Esophagus (tissue), 2 donors: Measurements from ENCODE around the gene APBB3. TPM values are rescaled to one million over a fixed set of nuclear protein-coding genes. Genes with fewer than 3 reads are reported as not detected.
A peak's percentile ranks its signal among the peaks of the same experiment; 100 is the strongest.

Experiments
- H3K27ac ChIP-seq, 2 donors: one replicate each; pipeline ENCODE4 v1.5.1; 2013; ENCODE audit warnings: low read depth in 2 of 2, mild to moderate bottlenecking in 2 of 2, inconsistent platforms in 1 of 2, low read length in 1 of 2, moderate library complexity in 1 of 2
- H3K27me3 ChIP-seq, 2 donors: one replicate each; pipeline ENCODE4 v1.6.1; 2013; ENCODE audit warnings: low read length in 2 of 2, control low read depth in 1 of 2, mild to moderate bottlenecking in 1 of 2; ENCODE audit not compliant: insufficient read depth in 2 of 2, control insufficient read depth in 1 of 2
- H3K36me3 ChIP-seq, 2 donors: one replicate each; pipeline ENCODE4 v1.6.1; 2013; ENCODE audit warnings: low read length in 1 of 2; ENCODE audit not compliant: control insufficient read depth in 2 of 2, insufficient read depth in 2 of 2
- H3K4me1 ChIP-seq, 2 donors: one replicate each; pipeline ENCODE4 v1.6.1; 2013; ENCODE audit warnings: low read length in 1 of 2; ENCODE audit not compliant: control insufficient read depth in 2 of 2, insufficient read depth in 2 of 2
- H3K4me3 ChIP-seq, 2 donors: one replicate each; pipeline ENCODE4 v1.5.1; 2013; ENCODE audit warnings: low read length in 2 of 2, mild to moderate bottlenecking in 2 of 2, low read depth in 1 of 2, moderate library complexity in 1 of 2
- H3K9me3 ChIP-seq, 2 donors: one replicate each; pipeline ENCODE4 v1.6.1; 2013; ENCODE audit warnings: mild to moderate bottlenecking in 2 of 2, low read depth in 1 of 2, low read length in 1 of 2, moderate library complexity in 1 of 2; ENCODE audit not compliant: control insufficient read depth in 2 of 2, insufficient read depth in 1 of 2
- WGBS, 2 donors: extraction: QIAGEN DNeasy Blood & Tissue Kit; methylation state at CpG; one replicate each; pipeline ENCODE4 v1.1.7; 2013; 5-methylcytosine and 5-hydroxymethylcytosine counted together
- polyA plus RNA-seq, 2 donors: library from polyadenylated mRNA; stranded (reverse); fragments of 200-250 nt; gene quantifications; one replicate each; pipeline ENCODE4 v1.2.3, GENCODE V29; 2013
- donor health status: healthy with polysubstance abuse.
- donor health status: Bipolar disorder and iron deficiency.

The APBB3 gene
- polyA plus RNA-seq, 2 donors = 10.9 to 20.7 TPM

DNA sequence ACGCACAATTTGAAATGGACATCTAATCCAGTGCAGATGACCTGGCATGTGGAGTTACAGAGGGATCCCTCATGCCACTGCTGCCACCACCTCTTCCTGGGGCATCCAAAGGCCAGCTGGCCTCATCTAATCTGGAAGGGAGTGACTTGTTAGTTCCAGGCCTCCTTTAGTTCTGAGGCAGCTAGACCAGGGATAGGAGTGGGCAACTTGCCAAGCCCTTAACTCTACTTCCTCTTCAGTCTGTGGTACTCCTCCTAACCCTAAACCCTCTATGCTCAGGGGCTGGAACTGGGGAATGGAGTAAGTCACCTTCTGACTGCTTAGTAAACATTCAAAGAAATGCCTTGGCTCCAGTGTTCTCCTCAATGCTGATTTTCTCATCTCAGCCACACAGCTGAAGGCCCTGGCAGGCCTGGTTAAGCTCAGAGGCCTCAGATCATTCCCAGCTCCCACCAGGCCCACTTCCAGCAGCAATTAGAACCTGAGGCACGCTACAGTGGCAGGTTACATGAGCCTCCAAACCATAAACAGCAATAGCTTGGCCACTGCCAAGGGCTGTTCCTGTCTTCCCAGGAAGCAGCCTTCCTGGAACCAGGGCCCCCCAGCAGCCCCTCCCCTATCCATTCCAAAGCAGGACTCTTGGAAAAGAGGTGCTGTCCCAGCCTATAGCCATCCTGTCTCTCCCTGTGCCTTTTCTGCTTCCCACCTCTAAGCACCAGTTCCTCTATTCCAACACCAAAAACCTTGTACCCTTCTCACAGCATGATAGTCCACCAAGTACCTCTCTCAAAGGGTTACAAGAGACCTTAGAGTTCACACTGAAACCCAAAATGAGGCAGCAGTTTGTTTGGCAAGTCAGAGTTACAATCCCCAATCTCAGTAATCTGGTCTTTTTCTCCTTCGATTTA is 14.9 kb downstream of the APBB3 start:
- Histone ChIP-seq H3K36me3 (peaks cover 11 to 14% of the 10 kb centered on the region in 2 donors), H3K27me3 (no peaks in the 10 kb centered on the region), H3K4me1 (peaks cover 12 to 16% of the 10 kb centered on the region in 2 donors), H3K4me3 (no peak overlapping the region), H3K27ac (peak overlapping the region; percentile 99 to 100), H3K9me3 (no peaks in the 10 kb centered on the region)
- 71 to 83% methylated on average over 3 of the region's 3 CpGs for WGBS, 2 donors

DNA sequence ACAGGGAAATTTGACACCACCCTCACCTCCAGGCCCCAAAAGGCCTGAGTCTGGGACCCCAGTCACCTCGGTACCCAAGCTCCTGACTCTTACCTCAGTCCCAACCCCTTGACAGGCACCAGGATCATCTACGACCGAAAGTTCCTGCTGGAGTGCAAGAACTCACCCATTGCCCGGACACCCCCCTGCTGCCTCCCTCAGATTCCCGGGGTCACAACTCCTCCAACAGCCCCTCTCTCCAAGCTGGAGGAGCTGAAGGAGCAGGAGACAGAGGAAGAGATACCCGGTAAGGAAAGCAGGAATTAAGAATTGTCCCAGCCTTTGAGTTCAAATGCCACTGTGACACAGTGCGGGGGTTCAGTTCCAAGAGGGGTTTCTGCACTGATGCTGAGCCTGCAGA is 15.6 kb downstream of the APBB3 start:
- no peaks in the 10 kb centered on the region for H3K27me3 ChIP-seq
- H3K4me1 ChIP-seq = peaks cover 12 to 16% of the 10 kb centered on the region in 2 donors
- peaks cover 11 to 14% of the 10 kb centered on the region in 2 donors for H3K36me3 ChIP-seq
- H3K27ac ChIP-seq = peak overlapping the region; percentile 99 to 100
- no peaks in the 10 kb centered on the region for H3K9me3 ChIP-seq
- no peak overlapping the region for H3K4me3 ChIP-seq
- WGBS, 2 donors = 88 to 89% methylated on average over 7 of the region's 7 CpGs

DNA sequence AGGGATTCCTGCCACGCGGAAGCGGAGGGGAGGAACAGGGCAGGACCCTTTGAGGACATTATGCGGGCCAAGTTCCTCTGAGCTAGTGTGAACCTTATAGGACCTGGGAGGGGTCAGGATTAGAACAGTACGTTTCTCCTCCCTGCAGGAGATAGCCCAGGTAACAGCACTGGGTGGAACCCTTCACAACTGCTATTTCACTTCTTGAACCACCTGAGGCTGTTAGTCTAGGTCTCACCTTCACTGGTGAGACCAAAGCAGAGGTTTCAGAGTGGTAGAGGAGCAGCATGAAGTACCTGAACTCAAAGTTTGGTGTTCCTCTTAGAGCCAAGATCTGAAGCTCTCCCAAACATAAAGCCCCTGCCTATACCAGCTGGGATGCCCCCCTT is 16.1 kb downstream of the APBB3 start:
- Histone ChIP-seq H3K27ac (peak overlapping the region; percentile 99 to 100), H3K4me3 (peak overlapping the region; percentile 50 to 61), H3K36me3 (peaks cover 11 to 14% of the 10 kb centered on the region in 2 donors), H3K4me1 (peaks cover 12 to 16% of the 10 kb centered on the region in 2 donors), H3K27me3 (no peaks in the 10 kb centered on the region), H3K9me3 (no peaks in the 10 kb centered on the region)
- WGBS, 2 donors = 3 to 10% methylated on average over 5 of the region's 5 CpGs

DNA sequence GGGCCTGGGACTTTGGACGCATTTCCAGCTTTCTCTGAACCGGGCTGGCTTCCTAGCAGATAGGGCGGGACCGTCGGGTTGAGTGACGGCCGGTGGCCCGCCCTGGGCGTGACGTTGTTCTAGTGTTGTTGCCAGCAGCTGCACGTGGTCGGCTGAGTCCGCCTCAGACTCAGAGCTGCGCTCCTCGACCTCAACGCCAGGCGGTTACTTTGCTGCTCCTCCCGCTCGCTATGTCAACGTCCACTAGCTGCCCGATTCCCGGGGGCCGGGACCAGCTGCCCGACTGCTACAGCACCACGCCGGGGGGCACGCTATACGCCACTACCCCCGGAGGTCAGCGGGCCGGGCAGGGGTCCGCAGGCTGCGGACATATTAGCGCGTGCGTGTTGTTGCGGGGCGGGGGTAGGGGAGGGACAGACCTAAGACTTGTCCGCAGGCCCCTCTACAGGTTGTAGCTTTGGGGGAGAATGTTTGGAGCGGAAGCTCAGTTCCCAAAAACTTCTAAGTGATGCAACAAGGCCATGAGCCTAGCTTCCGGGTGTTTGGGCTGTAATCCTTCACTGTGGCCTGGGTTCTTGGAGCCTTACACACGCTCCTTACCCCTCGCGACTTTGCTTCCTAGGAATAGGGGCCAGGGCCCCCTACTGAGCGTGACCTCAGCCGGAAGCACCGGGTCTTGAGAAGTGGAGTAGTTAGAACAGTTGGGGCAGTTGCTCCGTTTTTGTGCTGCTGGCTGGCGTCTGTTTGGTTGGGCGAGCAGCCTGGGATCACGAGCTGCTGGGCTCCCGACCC is 16.7 kb downstream of the APBB3 start, which contains the start of gene EIF4EBP3:
EIF4EBP3 (plus strand) TSS at position 155 of the 792 bp plus-strand sequence; CDS start at position 231, 76 bp downstream.
- H3K36me3 ChIP-seq = peaks cover 11 to 14% of the 10 kb centered on the region in 2 donors
- H3K27me3 ChIP-seq = no peaks in the 10 kb centered on the region
- peak within 1 kb of the TSS; percentile 99 to 100 for H3K27ac ChIP-seq
- no peaks in the 10 kb centered on the region for H3K9me3 ChIP-seq
- H3K4me1 ChIP-seq = peaks cover 12 to 16% of the 10 kb centered on the region in 2 donors
- peak within 1 kb of the TSS; percentile 50 to 61 for H3K4me3 ChIP-seq
- WGBS, 2 donors = 2% methylated on average over 52 of the region's 52 CpGs

DNA sequence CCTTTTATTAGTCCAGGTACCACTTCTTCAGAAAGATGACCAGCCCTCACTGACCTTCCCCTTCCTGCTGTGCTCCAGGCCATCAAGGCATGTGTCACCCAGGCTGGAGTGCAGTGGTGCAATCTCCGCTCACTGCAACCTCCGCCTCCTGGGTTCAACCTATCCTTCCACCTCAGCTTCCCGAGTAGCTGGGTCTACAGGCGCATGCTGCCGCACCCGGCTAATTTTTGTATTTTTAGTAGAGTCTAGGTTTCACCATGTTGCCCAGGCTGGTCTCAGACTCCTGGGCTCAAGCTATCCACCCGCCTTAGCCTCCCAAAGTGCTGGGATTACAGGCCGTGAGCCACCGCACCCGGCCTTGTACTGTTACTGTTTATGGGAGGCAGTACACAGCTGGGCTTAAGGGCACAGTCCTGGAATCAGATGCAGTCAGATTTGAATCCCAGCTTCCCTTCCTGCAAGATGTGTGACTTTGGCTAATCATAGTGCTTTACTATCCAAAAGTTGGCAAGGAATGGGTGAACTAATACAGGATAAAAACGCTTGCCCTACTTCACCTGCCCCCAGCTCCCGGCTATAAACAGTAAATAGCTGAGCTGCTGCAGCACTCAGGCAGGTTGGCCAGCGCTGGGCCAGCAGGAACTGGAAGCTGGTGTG is 17.4 kb downstream of the APBB3 start:
- H3K36me3 ChIP-seq = peaks cover 14% of the 10 kb centered on the region in 2 donors
- H3K9me3 ChIP-seq = no peaks in the 10 kb centered on the region
- H3K4me3 ChIP-seq = peak overlapping the region; percentile 50 to 61
- no peaks in the 10 kb centered on the region for H3K27me3 ChIP-seq
- peak overlapping the region; percentile 99 to 100 for H3K27ac ChIP-seq
- H3K4me1 ChIP-seq = peaks cover 12 to 16% of the 10 kb centered on the region in 2 donors
- WGBS, 2 donors = 40 to 46% methylated on average over 13 of the region's 13 CpGs

DNA sequence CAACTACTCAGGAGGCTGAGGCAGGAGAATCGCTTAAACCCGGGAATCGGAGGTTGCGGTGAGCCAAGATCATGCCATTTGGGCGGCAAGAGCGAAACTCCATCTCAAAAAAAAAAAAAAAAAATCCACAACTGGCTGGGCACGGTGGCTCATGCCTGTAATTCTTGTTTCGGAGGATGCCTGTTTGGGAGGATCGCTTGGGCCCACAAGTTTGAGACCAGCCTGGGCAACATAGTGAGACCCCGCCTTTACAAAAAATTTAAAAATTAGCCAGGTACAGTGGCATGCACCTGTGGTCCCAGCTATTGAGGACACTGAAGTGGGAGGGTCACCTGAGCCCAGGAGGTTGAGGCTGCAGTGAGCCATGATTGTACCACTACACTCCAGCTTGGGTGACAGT is 18.8 kb downstream of the APBB3 start:
- no peaks in the 10 kb centered on the region for H3K9me3 ChIP-seq
- peaks cover 8 to 20% of the 10 kb centered on the region in 2 donors for H3K36me3 ChIP-seq
- no peak overlapping the region for H3K27ac ChIP-seq
- H3K4me1 ChIP-seq = peaks cover 12 to 16% of the 10 kb centered on the region in 2 donors
- H3K4me3 ChIP-seq = no peak overlapping the region
- no peaks in the 10 kb centered on the region for H3K27me3 ChIP-seq
- 97 to 99% methylated on average over 10 of the region's 10 CpGs for WGBS, 2 donors

DNA sequence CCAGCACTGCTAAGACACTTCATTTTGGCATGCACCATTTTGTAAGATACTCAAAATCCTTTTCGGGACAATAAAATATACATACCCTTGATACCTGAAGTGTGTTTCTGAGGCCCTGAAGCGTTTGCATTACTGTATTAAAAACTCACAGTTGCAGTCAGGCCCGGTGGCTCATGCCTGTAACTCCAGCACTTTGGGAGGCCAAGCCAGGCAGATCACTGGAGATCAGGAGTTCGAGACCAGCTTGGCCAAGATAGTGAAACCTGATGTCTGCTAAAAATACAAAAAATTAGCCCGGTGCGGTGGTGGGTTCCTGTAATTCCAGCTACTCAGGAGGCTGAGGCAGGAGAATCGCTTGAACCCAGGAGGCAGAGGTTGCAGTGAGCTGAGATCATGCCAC is 19.4 kb downstream of the APBB3 start:
- 94 to 95% methylated on average over 7 of the region's 7 CpGs for whole genome bisulfite sequencing, 2 donors
- Histone ChIP-seq H3K9me3 (no peaks in the 10 kb centered on the region), H3K4me3 (no peak overlapping the region), H3K36me3 (peaks cover 3 to 15% of the 10 kb centered on the region in 2 donors), H3K27me3 (no peaks in the 10 kb centered on the region), H3K27ac (no peak overlapping the region), H3K4me1 (peaks cover 12 to 16% of the 10 kb centered on the region in 2 donors)

DNA sequence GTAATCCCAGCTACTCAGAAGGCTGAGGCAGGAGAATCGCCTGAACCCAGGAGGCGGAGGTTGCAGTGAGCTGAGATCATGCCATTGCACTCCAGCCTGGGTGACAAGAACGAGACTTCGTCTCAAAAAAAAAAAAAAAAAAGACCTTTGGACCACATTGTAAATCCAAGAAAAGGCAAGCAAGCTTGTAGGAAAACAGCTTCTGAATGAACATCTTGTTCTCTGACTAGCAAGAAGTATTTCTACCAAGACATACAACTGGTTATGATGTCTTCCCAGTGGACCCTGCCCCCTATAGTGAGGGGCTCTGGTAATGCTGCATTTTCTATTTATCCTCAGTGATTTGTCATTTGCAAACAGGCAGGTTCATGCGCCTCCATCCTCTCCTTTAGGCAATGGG is 21.4 kb downstream of the APBB3 start:
- 84 to 96% methylated on average over 5 of the region's 5 CpGs for WGBS, 2 donors
- peaks cover 2 to 8% of the 10 kb centered on the region in 2 donors for H3K4me1 ChIP-seq
- no peak overlapping the region for H3K4me3 ChIP-seq
- no peaks in the 10 kb centered on the region for H3K9me3 ChIP-seq
- H3K36me3 ChIP-seq = peaks cover 5 to 9% of the 10 kb centered on the region in 2 donors
- no peaks in the 10 kb centered on the region for H3K27me3 ChIP-seq
- H3K27ac ChIP-seq = no peak overlapping the region

DNA sequence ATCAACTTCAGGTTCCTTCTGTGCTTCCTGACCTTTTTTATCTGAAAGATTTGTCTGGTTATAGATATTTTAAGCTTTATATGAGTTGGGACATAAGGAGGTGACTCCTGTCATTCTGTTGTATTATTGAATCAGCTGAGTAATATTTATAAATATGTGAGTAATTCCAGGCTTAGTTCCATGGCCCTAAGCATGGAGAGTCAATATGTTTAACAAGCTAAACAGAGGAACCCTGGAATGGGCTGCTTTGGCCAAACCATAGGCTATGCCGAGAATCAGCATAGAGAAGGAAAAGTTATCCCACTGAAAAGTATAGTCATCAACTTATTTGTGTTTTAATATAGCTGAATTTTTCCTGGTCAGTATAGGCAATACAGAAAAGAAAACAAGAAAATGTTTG is 24.2 kb downstream of the APBB3 start:
- 91 to 97% methylated on average over 1 of the region's 1 CpG for WGBS, 2 donors
- peaks cover 8 to 9% of the 10 kb centered on the region in 2 donors for H3K36me3 ChIP-seq

More for the DNA sequence above, 24.2 kb downstream of the APBB3 start:
- no peaks in the 10 kb centered on the region for H3K9me3 ChIP-seq
- no peak overlapping the region for H3K27ac ChIP-seq
- no peak overlapping the region for H3K4me3 ChIP-seq
- no peaks in the 10 kb centered on the region for H3K4me1 ChIP-seq
- H3K27me3 ChIP-seq = no peaks in the 10 kb centered on the region
